Bronchial epithelial cell (primary cell): ENCODE results near the gene LCLAT1. TPM values are rescaled to one million over a fixed set of nuclear protein-coding genes. Genes with fewer than 3 reads are reported as not detected.

Experiments
- DNase-seq: peaks from one replicate; pipeline ENCODE4 v3.0.0-alpha.2; 2010; ENCODE audit warnings: low read depth
- FAIRE-seq: peaks from 2 replicates; lab custom pipeline; 2011; peaks lifted over from hg19 to GRCh38; lab: Jason Lieb, UNC
- H3K27me3 ChIP-seq: 2 replicates; pipeline ENCODE4 v1.5.1; 2011; ENCODE audit warnings: low read length; ENCODE audit not compliant: control insufficient read depth, insufficient read depth
- H3K36me3 ChIP-seq: 2 replicates; pipeline ENCODE4 v1.5.1; 2011; ENCODE audit warnings: low read length; ENCODE audit not compliant: control insufficient read depth, insufficient read depth
- H3K4me3 ChIP-seq: 2 replicates; pipeline ENCODE4 v1.5.1; 2011; ENCODE audit warnings: mild to moderate bottlenecking, low read depth, low read length, control low read depth
- CTCF ChIP-seq: IDR thresholded peaks from 2 replicates; pipeline ENCODE4 v1.5.1; 2011; ENCODE audit warnings: mild to moderate bottlenecking, moderate library complexity, low read length, control low read depth, inconsistent platforms; ENCODE audit not compliant: insufficient read depth, severe bottlenecking
- total RNA-seq: library from RNA; depleted of rRNA; stranded (reverse); fragments of >200 nt; gene quantifications from 2 replicates; pipeline ENCODE4 v1.2.1, GENCODE V29; 2014

Gene LCLAT1
- total RNA-seq, 1 donor from 2014 or later: 8.7 TPM

GRCh38 chr2:30484995-30485394 is 37.9 kb downstream of the LCLAT1 start:
- no peak overlapping the region for H3K4me3 ChIP-seq
- TF ChIP-seq CTCF: no peak
- DNase-seq (no peak), FAIRE-seq (no peak)
- no peaks in the 10 kb centered on the region for H3K36me3 ChIP-seq
- H3K27me3 ChIP-seq: no peaks in the 10 kb centered on the region

GRCh38 chr2:30486655-30487054 is 39.6 kb downstream of the LCLAT1 start:
- DNase-seq: no peak
- no peak overlapping the region for H3K4me3 ChIP-seq
- no peak for TF ChIP-seq CTCF
- FAIRE-seq: peak; percentile 23
- H3K36me3 ChIP-seq: no peaks in the 10 kb centered on the region
- no peaks in the 10 kb centered on the region for H3K27me3 ChIP-seq

GRCh38 chr2:30487603-30488002 is 40.6 kb downstream of the LCLAT1 start:
- TF ChIP-seq CTCF: no peak
- FAIRE-seq (no peak), DNase-seq (no peak)
- no peak overlapping the region for H3K4me3 ChIP-seq
- no peaks in the 10 kb centered on the region for H3K36me3 ChIP-seq
- no peaks in the 10 kb centered on the region for H3K27me3 ChIP-seq

GRCh38 chr2:30488012-30488659 is 41.1 kb downstream of the LCLAT1 start:
- DNase-seq (no peak), FAIRE-seq (no peak)

GRCh38 chr2:30491225-30491624 is 44.2 kb downstream of the LCLAT1 start:
- H3K27me3 ChIP-seq: no peaks in the 10 kb centered on the region
- DNase-seq (peak; percentile 12), FAIRE-seq (no peak)
- no peak overlapping the region for H3K4me3 ChIP-seq
- H3K36me3 ChIP-seq: no peaks in the 10 kb centered on the region
- TF ChIP-seq CTCF: no peak

More at GRCh38 chr2:30488012-30488659, 41.1 kb downstream of the LCLAT1 start:
- Histone ChIP-seq H3K4me3 (no peak overlapping the region), H3K36me3 (no peaks in the 10 kb centered on the region), H3K27me3 (no peaks in the 10 kb centered on the region)
- TF ChIP-seq CTCF: no peak

- H3K27me3 ChIP-seq: no peaks in the 10 kb centered on the region
- no peak overlapping the region for H3K4me3 ChIP-seq
- H3K36me3 ChIP-seq: no peaks in the 10 kb centered on the region
- FAIRE-seq (no peak), DNase-seq (no peak)
- no peak for TF ChIP-seq CTCF
Observed at GRCh38 chr2:30492185-30492584, 45.1 kb downstream of the LCLAT1 start.
